Activated T-cell treated with anti-CD3 and anti-CD28 coated beads for 24 hours (primary cell): Measurements from ENCODE around the gene FER1L5.
"Not testable (repeated sequence)": the region's sequence is repeated elsewhere in the genome, so short reads cannot be mapped to it uniquely, and the experiment has no call there.

Source experiments
- DNase-seq: peaks from one replicate; pipeline ENCODE4 v3.0.0-alpha.2; 2020; ENCODE audit warnings: low read depth

The FER1L5 gene

GRCh38 chr2:96636551-96637171 lies 5.9 kb upstream of the FER1L5 start:
- no peak for DNase-seq

GRCh38 chr2:96637385-96638143 lies 5.0 kb upstream of the FER1L5 start:
- peak; percentile 77 for DNase-seq

- DNase-seq: peak; percentile 86
These were observed 4.1 kb upstream of the FER1L5 start, which contains the start of gene KANSL3 for GRCh38 chr2:96638144-96639121. Gene KANSL3, minus strand, starts transcription at chr2:96638312. Its CDS starts 1,177 bp downstream, at chr2:96637135.

- DNase-seq: no peak
These were observed 5.1 kb downstream of the FER1L5 start for GRCh38 chr2:96647681-96648080.

- DNase-seq: no peak
These were observed 5.9 kb downstream of the FER1L5 start for GRCh38 chr2:96648306-96648930.

- no peak for DNase-seq
These were observed 6.8 kb downstream of the FER1L5 start for GRCh38 chr2:96649342-96649741.

- DNase-seq: no peak
These were observed 9.2 kb downstream of the FER1L5 start for GRCh38 chr2:96651793-96652192.

- DNase-seq: not testable (repeated sequence)
These were observed 12.2 kb downstream of the FER1L5 start for GRCh38 chr2:96654791-96655190.

GRCh38 chr2:96655526-96655925 lies 13.0 kb downstream of the FER1L5 start:
- DNase-seq: no peak

- no peak for DNase-seq
These were observed 14.0 kb downstream of the FER1L5 start for GRCh38 chr2:96656540-96656939.

- DNase-seq: no peak
These were observed 18.8 kb downstream of the FER1L5 start for GRCh38 chr2:96661324-96661723.

- no peak for DNase-seq
These were observed 19.8 kb downstream of the FER1L5 start for GRCh38 chr2:96662360-96662759.

GRCh38 chr2:96663177-96663576 lies 20.6 kb downstream of the FER1L5 start:
- DNase-seq: no peak

- DNase-seq: no peak
These were observed 21.3 kb downstream of the FER1L5 start for GRCh38 chr2:96663829-96664228.

GRCh38 chr2:96664366-96664925 lies 21.9 kb downstream of the FER1L5 start:
- DNase-seq: no peak

GRCh38 chr2:96665083-96665569 lies 22.6 kb downstream of the FER1L5 start:
- DNase-seq: no peak

- DNase-seq: not testable (repeated sequence)
These were observed 23.2 kb downstream of the FER1L5 start for GRCh38 chr2:96665717-96666116.

GRCh38 chr2:96668771-96669170 lies 26.2 kb downstream of the FER1L5 start:
- DNase-seq: no peak

- DNase-seq: no peak
These were observed 27.1 kb downstream of the FER1L5 start for GRCh38 chr2:96669539-96670215.

- no peak for DNase-seq
These were observed 37.3 kb downstream of the FER1L5 start for GRCh38 chr2:96679848-96680247.
